HTR-8/SVneo (cell line): ENCODE measurements around the gene RAB10.
"Not testable (repeated sequence)": the region's sequence is repeated elsewhere in the genome, so short reads cannot be mapped to it uniquely, and the experiment has no call there.

Experiments used
- DNase-seq: peaks from one replicate; pipeline ENCODE4 v3.0.0; 2011; ENCODE audit warnings: low spot score, mixed read lengths; ENCODE audit not compliant: insufficient read length
- FAIRE-seq: peaks from 2 replicates; lab custom pipeline; 2011; peaks lifted over from hg19 to GRCh38; lab: Jason Lieb, UNC

RAB10 gene

GRCh38 chr2:26081556-26081955 is 47.7 kb downstream of the RAB10 start:
- DNase-seq (no peak), FAIRE-seq (no peak)

GRCh38 chr2:26086155-26086637 is 52.3 kb downstream of the RAB10 start:
- FAIRE-seq (no peak), DNase-seq (no peak)

DNA sequence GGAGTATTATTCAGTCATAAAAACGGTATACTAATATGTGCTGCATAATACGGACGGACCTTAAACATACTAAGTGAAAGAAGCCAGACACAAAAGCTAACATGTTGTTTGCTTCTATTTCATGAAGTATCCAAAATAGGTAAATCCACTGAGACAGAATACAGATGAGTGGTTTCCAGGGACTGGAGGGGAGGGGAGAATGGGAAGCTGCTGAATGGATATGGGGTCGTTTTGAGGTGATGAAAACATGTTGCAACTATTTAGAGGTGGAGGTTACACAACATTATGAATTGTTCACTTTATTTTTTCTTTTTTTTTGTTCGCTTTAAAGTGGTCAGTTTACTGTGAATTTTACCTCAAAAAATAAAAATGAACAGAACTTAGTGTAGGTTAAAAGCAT is 52.9 kb downstream of the RAB10 start:
- FAIRE-seq, result no peak
- DNase-seq, result no peak

DNA sequence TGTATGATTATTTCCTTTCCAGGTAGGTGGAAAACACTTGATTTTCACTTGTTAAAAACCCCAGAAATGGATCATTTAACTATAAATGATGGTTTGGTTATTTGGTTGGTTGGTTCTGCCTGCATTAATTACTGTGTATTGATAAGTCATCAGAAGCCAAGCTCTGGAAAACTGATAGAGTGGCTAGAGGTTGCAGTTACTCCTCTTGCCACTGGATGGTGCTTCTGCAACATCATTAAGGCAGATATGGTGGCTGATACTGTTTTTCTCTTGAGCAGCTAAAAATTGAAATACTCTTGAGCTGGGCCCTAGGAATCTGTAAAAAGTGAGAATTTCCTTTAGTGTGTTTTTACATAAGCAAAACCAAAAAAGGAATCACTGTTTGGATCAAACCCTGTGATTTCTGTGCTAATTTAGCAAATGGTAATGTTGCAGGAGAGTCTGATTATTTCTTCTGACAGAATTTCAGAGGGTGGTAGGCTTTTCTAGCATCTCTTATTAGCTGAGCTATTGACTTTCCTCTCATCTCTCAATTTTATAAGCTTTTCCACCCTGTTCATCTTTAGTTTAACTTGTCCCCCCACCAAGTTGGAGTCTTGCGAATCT is 54.3 kb downstream of the RAB10 start:
- peak; percentile 45 for DNase-seq
- FAIRE-seq, result no peak

DNA sequence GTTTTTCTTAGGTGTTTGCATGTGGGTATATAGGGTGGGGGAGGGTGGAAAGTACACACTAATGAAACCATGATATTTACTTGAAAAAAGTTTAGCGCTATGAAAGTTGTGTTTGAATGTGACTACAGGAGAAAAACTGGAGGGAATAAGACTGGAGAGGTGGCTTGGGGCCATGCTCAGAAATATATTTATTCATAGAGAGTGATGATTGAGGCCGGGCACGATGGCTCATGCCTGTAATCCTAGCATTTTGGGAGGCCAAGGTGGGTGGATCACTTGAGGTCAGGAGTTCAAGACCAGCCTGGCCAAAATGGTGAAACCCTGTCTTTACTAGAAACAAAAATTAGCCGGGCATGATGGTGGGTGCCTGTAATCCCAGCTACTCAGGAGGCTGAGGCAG is 55.0 kb downstream of the RAB10 start:
- FAIRE-seq, DNase-seq: not testable (repeated sequence)

DNA sequence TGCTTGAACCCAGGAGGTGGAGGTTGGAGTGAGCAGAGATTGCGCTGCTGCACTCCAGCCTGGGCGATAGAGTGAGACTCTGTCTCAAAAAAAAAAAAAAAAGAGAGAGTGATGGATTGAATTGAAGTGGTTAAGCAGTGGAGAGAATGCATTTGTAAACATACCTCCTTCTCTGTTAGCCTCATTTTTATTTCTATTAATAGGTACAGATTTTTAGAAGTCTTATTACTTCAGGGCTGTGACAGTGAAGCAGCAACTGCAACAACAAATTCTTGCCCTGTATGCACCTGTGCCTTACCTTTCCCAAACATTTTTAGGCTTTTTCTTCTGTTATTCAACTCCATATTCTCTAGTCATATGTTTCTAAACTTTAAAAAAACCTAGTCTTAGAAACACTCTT is 55.5 kb downstream of the RAB10 start:
- FAIRE-seq (no peak), DNase-seq (no peak)

- DNase-seq, result no peak
- no peak for FAIRE-seq
Measured at GRCh38 chr2:26095758-26096157, 61.9 kb downstream of the RAB10 start.

DNA sequence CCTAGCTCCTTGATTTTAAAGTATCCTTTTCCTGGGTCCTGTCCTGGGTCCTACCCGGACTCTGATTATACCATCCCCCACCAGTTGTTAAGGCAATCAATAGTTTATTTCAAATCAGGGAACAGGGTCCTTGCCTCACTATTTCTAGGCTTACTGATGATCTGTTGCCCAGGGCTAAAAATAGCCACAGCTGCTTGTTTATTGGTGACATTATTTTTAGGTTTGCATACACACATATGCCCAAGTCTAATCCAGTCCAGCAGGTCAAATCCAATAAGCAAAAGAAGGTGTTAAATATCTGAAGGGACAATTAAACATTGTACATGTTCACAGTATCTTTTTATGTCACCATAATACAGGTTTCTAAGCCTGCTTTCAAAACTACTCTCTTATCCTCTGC is 66.0 kb downstream of the RAB10 start:
- FAIRE-seq, result no peak
- no peak for DNase-seq

GRCh38 chr2:26100384-26100783 is 66.5 kb downstream of the RAB10 start:
- no peak for DNase-seq
- no peak for FAIRE-seq

GRCh38 chr2:26103752-26104151 is 69.9 kb downstream of the RAB10 start:
- DNase-seq (no peak), FAIRE-seq (no peak)

DNA sequence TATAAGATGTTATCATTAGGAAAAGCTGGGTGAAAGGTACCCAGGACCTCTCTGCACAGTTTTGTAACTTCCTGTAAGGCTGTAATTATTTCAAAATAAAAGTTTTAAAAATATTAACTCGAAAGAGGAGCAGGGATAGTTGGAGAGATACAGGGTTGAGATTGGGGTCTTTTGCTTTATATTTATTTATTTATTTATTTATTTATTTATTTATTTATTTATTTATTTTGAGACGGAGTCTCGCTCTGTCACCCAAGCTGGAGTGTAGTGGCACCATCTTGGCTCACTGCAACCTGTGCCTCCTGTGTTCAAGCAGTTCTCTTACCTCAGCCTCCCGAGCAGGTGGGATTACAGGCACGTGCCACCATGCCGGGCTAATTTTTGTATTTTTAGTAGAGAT is 74.8 kb downstream of the RAB10 start:
- not testable (repeated sequence) for FAIRE-seq, DNase-seq

DNA sequence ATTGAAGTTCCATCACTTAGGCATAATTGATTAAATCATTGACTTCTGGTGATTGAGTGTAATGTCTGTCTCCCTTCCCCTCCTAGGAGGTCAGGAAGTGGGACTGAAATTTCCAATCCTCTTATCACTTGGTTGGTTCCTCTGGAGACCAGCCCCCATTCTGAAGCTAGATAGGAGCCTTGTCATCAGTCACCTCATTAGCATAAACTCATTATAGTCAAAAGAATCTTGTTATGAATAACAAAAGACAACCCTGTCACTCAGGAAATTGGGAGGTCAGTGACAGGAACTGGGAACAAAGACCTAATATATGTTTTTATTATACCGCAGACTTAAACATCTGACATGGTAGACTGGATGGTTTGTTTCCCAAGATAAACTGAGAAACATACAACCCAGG is 78.3 kb downstream of the RAB10 start:
- DNase-seq, result no peak
- no peak for FAIRE-seq

GRCh38 chr2:26114151-26114550 is 80.3 kb downstream of the RAB10 start:
- FAIRE-seq, result no peak

GRCh38 chr2:26118682-26119081 is 84.8 kb downstream of the RAB10 start:
- no peak for DNase-seq
- no peak for FAIRE-seq

More at GRCh38 chr2:26114151-26114550, 80.3 kb downstream of the RAB10 start:
- DNase-seq, result no peak

DNA sequence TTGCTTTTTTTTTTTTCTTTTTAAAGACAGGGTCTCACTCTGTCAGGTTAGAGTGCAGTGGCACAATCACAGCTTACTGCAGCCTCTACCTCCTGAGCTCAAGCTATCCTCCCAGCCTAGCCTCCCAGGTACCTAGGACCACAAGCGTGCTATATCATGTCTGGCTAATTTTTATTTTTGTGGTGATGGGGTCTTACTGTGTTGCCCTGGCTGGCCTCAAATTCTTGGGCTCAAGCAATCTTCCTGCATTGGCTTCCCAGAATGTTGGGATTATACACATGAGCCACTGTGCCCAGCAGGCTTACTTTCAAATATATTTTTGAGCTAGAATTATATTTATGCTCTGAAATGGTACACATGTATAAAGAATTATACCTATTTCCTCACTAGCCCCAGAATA is 85.6 kb downstream of the RAB10 start:
- no peak for DNase-seq
- FAIRE-seq, result no peak

- FAIRE-seq, result no peak
Measured at GRCh38 chr2:26122630-26123029, 88.7 kb downstream of the RAB10 start.

GRCh38 chr2:26123426-26123825 is 89.5 kb downstream of the RAB10 start:
- DNase-seq (no peak), FAIRE-seq (no peak)

More at GRCh38 chr2:26122630-26123029, 88.7 kb downstream of the RAB10 start:
- no peak for DNase-seq

GRCh38 chr2:26126074-26126473 is 92.2 kb downstream of the RAB10 start:
- no peak for DNase-seq
- no peak for FAIRE-seq

DNA sequence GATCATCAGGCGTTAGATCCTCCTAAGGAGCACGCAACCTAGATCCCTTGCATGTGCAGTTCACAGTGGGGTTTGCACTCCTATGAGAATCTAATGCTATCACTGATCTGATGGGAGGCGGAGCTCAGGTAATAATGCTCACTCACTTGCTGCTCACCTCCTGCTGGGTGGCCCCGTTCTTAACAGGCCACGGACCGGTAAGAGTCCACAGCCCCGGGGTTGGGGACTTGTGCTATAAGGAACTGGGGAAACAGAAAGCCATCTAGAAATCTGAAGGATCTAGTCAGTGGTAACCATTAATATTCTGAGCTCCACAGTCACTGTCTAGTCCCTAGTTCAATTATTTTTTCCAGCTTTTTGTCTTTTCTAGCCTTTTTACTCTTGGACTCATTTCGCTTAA is 94.3 kb downstream of the RAB10 start:
- DNase-seq (no peak), FAIRE-seq (no peak)

- no peak for DNase-seq
- no peak for FAIRE-seq
Measured at GRCh38 chr2:26130763-26131162, 96.9 kb downstream of the RAB10 start.

GRCh38 chr2:26136451-26136850 is 102.6 kb downstream of the RAB10 start:
- FAIRE-seq, result no peak
- DNase-seq, result no peak
